Activated CD4-positive, alpha-beta T cell treated with anti-CD3 and anti-CD28 coated beads, Interleukin-2, Interleukin-4, amounts not matched to agents 100 ng/mL and 50 ng/mL, durations not matched to agents 16 hours and 8 hours (primary cell): ENCODE results near the gene DUSP7.

Experiments used
- DNase-seq: peaks from one replicate; pipeline ENCODE4 v3.0.0-alpha.2; 2020; ENCODE audit warnings: low spot score

The DUSP7 gene

GRCh38 chr3:52026041-52026440 lies 30.3 kb downstream of the DUSP7 start:
- no peak for DNase-seq

GRCh38 chr3:52025453-52025852 lies 30.9 kb downstream of the DUSP7 start:
- DNase-seq = no peak

- no peak for DNase-seq
Observed at GRCh38 chr3:52024765-52025452, 31.5 kb downstream of the DUSP7 start.

GRCh38 chr3:52023860-52024764 lies 32.3 kb downstream of the DUSP7 start:
- DNase-seq = no peak

GRCh38 chr3:52023101-52023770 lies 33.1 kb downstream of the DUSP7 start:
- DNase-seq = no peak

- DNase-seq = no peak
Observed at GRCh38 chr3:52022323-52023100, 33.9 kb downstream of the DUSP7 start.

- DNase-seq = no peak
Observed at GRCh38 chr3:52021489-52022268, 34.7 kb downstream of the DUSP7 start.

- no peak for DNase-seq
Observed at GRCh38 chr3:52020796-52021195, 35.6 kb downstream of the DUSP7 start.

GRCh38 chr3:52019352-52020080 lies 36.9 kb downstream of the DUSP7 start:
- DNase-seq = no peak

GRCh38 chr3:52018319-52019000 lies 37.9 kb downstream of the DUSP7 start:
- DNase-seq = no peak

- DNase-seq = no peak
Observed at GRCh38 chr3:52017586-52017985, 38.8 kb downstream of the DUSP7 start.

- no peak for DNase-seq
Observed at GRCh38 chr3:52015438-52016228, 40.7 kb downstream of the DUSP7 start.

- DNase-seq = no peak
Observed at GRCh38 chr3:52014613-52015012, 41.8 kb downstream of the DUSP7 start.

- no peak for DNase-seq
Observed at GRCh38 chr3:52013802-52014598, 42.4 kb downstream of the DUSP7 start.

GRCh38 chr3:52012699-52013098 lies 43.7 kb downstream of the DUSP7 start:
- no peak for DNase-seq

GRCh38 chr3:52010431-52010830 lies 45.9 kb downstream of the DUSP7 start:
- no peak for DNase-seq

GRCh38 chr3:52007291-52007690 lies 49.1 kb downstream of the DUSP7 start:
- no peak for DNase-seq

GRCh38 chr3:52006820-52007133 lies 49.6 kb downstream of the DUSP7 start:
- DNase-seq = no peak
